HG03139 (cell line): ENCODE results near the gene PTK6.

Experiments used
- ATAC-seq: cut with Tn5 transposase; IDR thresholded peaks from one replicate; pipeline ENCODE4 v1.9.1; 2021; ENCODE audit not compliant: unreplicated experiment

Gene PTK6

DNA sequence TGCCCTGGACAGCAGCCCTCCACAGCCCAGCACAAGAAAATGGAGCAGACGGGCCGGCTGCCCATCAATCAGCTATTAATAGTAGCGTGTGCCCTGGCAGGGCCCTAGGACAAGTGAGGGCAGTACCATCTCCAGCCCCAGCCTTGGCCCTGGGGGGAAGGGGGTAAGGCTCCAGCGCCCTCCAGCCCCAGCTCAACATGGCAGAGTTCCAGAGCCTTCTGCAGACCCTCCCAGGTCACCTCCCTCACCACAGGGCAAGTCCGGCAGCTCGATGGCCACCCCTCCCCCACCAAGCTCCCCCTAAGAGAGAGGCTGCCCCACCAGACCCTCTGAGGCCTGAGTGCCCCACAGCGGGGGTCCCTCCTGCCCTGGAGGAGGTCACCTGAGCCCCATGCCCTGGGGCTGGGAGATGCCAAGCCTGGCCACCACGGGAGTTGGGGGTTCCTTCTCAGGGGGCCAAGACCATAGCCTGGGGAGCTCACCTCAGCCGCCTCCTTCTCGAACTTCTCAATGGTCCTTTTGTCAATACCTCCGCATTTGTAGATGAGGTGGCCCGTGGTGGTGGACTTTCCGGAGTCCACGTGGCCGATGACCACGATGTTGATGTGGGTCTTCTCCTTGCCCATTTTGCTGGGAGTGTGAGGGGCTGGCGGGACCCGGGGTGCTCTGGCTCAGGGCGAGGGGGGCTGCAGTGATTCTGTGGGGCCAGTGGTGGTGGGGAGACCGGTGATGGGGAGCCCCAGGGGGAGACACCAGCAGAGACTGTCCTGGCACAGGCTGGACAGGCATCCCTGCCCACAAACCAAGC, 39.8 kb downstream of the PTK6 start:
- ATAC-seq: no peak

DNA sequence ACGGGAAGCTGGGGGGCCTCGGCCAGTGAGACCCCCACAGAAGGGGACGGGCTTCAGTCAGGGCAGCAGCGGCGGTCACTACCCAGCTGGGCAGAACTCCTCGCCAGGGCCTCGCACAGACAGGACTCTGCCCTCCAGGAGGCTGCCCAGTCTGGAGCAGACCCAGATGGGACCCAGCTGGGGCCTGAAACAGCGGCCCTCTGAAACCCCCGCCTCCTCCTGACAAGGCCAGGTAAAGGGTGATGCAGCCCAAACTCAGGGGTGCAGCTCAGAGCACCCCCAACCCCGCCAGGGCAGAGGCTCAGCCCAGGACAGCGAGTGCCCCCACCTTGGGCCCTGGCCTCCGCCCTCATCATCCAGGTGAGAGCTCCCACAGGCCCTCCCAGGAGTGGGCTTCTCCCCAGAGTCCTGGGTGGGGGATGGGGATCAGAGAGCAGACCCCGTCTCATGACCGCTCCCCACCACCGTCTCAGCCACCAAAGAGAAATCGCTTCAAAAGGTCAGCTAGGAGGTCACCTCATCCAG, 40.5 kb downstream of the PTK6 start:
- ATAC-seq: no peak

DNA sequence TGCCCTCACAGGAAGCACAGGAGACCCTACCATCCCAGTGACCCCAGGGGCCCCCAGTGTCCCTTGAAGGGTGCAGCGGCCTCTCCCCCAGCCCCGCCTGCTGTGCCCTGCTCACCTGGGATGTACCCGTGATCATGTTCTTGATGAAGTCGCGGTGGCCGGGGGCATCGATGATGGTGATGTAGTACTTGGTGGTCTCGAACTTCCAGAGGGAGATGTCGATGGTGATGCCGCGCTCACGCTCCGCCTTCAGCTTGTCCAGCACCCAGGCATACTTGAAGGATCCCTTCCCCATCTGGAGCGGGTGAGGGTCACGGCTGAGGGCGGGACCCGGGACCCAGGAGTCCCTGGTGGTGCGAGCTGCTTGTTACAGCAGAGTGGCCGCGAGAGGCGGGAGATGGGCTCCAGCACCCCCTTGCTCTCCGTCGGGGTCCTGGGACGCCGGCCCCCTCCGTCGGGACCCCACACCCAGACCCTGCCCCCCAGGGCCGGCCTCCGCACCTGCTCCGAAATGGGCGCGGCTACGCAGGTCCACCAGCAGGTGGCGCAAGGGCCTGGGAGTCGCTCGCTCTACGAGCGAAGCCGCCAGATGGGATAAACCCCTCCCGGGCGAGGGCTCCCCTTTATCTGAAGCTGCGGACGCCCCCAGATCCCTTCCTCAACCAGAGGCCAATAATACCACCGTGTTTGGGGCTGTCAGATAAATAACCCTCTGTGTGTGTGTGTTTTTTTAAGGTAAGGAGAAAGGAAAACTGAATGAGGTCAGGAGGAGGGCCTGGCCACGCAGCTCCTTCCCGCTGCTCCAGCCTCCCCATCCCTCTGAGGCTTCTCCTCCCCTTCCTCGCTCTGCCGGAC, 41.2 kb downstream of the PTK6 start:
- ATAC-seq: no peak

DNA sequence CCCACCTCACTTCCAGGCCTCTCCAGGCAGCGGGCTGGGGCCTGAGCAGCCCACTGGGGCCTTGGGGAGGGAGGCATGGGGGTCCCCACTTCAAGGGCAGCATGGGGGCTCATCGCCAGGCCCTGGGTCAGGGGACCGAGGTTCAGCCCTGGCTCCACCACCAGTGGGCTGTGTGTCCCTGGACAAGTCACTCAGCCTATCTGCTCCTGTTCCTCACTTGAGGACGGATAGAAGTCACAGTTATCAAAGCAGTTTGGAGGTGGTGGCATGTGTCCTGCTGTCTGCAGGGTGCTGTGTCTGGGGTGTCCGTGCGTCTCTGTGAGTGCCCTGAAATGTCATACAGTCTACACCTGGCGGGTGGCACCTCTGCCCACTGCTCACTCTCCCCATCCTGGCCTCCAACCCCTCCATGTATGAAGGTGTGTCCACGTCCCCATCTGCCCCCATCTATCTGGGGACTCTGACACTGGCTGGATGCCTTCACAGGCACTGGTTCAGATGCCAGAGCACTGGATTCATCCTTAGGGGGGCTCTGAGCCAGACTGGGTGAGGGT, 41.9 kb downstream of the PTK6 start:
- no peak for ATAC-seq

DNA sequence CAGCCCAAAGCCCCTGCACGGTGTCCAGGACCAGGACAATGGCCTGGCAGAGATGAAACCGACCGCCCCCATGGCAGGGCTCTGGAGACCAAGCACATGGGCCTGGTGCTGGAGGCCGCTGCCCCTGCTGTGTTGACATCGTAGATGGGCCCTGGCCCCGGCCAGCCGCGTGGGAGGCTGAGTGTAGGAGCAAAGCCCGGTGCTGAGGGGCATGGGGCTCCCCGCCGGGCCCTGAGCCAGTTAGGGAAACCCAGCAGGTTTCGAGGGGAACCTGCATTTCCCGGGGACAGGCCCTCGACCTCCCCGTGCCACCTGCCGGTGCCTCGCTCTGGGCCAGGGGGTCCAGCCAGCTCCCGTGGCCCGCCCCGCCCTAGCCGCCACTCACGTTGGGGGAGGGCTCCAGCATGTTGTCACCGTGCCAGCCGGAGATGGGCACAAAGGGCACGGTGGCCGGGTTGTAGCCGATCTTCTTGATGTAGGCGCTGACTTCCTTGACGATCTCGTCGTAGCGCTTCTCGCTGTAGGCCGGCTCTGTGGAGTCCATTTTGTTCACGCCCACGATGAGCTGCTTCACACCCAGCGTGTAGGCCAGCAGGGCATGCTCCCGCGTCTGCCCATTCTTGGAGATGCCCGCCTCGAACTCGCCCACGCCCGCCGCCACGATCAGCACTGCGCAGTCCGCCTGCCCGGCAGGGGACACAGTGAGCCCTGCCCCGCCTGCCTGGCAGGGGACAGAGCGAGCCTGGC, 42.6 kb downstream of the PTK6 start:
- ATAC-seq: no peak

DNA sequence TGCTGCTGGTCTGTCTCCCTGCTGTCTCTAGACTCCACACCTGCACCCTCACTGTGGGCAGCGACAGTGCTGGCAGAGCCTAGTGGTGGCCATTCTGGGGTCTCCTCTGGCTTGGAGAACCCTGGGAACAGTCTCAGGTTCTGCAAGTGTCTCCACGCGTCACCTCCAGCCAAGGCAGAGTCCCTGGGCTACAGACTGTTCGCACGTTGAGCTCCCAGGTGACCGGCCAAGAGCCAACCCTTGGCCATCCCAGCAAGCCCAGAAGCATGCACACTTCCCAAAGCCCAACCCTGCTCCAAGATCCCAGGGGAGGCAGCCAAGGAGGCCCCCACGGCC, 43.1 kb downstream of the PTK6 start:
- ATAC-seq: no peak

DNA sequence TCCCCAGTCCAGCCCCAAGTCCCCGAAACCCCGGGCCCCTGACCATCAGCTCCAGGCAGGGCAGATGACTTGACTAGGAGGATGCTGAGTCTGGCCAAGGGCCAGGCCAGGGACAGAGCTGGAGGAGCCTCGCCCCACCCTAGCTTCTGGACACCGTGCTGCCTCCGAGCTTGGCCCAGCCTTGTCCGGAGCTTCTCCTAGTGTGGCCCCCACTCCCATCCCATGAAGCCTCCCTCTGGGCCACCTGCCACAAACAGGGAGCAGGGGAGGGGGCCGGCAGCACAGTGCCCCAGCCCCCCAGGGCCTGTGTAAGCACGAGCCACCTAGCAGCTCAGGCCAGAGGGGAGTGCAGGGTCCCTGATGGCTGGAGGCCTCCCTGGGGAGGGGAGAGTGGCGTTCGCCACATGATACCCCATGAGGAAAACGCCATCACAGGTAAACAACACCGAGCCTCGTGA, 43.6 kb downstream of the PTK6 start:
- no peak for ATAC-seq

DNA sequence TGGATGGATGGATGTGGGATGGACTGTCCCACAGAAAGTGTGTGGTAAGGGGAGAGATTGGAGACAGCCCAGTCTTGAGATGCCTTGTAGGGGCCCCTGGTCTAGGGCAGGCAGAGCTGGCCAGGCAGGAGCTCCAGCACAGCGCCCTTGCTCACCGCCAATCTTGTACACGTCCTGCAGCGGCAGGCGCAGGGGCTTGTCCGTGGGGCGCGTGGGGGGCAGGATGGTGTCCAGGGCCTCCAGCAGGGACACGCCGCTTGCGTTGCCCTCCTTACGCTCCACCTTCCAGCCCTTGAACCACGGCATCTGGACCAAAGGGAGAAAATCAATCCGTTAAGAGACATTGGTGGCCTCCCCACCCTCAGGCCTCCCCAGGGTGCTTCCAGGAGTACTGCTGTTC, 44.2 kb downstream of the PTK6 start:
- ATAC-seq: no peak

DNA sequence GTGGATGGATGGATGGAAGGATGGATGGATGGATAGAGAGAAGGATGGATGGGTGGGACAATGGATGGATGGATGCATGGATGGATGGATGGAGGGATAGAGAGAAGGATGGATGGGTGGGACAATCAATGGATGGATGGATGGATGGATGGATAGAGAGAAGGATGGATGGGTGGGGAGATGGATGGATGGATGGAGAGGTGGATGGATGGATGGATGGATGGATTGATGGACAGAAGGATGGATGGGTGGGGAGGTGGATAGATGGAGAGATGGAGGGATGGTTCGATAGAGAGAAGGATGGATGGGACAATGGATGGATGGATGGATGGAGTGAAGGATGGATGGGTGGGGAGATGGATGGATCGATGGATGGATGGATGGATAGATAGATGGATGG, 44.7 kb downstream of the PTK6 start:
- ATAC-seq: no peak

DNA sequence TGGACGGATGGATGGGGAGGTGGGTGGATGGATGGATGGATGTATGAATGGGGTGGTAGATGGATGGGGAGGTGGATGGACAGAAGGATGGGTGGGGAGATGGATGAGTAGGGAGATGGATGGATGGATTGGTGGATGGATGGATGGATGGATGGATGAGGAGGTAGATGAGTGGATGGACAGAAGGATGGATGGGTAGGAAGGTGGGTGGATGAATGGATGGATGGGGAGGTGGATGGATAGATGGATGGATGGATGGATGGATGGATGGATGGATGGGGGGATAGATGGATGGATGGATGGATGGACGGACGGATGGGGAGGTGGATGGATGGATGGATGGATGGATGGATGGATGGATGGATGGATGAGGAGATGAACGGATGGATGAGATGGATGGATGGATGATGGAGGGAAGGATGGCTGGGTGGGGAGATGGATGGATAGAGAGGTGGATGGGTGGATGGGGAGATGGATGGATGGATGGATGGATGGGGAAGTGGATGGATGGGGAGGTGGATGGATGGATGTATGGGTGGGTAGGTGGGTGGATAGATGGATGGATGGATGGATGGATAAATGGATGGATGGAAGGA, 45.4 kb downstream of the PTK6 start:
- no peak for ATAC-seq

DNA sequence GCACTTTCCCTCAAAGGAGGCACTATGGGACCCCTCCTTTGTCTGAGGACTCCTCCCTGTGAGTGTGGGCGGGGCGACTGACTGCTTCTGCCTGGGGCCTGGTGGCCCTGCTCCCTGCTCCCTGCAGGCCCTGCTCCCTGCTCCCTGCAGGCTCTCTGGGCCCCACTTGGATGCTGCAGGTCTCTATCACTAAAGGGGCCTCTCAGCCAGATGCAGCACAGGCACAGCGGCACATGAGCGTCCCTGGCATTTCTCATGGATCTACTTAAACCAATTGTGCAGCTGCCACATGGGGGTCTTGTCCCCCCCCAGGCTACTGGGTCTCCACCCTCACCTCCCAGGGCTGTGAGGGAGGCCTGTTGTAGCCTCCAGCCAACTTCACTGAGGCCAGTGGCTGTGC, 46.1 kb downstream of the PTK6 start:
- no peak for ATAC-seq

DNA sequence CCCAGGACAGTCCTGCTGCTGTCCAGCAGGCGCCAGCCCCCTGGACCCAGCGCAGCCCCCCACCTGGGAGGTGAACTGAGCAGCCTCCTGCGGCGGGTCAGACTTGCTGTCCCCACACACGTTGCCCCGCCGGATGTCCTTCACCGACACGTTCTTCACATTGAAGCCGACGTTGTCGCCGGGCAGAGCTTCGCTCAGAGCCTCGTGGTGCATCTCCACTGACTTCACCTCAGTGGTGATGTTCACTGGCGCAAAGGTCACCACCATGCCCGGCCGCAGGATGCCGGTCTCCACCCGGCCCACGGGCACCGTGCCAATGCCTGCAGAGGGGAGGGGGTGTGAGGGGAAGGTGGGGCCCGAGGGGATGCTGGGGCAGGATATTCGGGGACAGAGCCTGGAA, 46.8 kb downstream of the PTK6 start:
- no peak for ATAC-seq

DNA sequence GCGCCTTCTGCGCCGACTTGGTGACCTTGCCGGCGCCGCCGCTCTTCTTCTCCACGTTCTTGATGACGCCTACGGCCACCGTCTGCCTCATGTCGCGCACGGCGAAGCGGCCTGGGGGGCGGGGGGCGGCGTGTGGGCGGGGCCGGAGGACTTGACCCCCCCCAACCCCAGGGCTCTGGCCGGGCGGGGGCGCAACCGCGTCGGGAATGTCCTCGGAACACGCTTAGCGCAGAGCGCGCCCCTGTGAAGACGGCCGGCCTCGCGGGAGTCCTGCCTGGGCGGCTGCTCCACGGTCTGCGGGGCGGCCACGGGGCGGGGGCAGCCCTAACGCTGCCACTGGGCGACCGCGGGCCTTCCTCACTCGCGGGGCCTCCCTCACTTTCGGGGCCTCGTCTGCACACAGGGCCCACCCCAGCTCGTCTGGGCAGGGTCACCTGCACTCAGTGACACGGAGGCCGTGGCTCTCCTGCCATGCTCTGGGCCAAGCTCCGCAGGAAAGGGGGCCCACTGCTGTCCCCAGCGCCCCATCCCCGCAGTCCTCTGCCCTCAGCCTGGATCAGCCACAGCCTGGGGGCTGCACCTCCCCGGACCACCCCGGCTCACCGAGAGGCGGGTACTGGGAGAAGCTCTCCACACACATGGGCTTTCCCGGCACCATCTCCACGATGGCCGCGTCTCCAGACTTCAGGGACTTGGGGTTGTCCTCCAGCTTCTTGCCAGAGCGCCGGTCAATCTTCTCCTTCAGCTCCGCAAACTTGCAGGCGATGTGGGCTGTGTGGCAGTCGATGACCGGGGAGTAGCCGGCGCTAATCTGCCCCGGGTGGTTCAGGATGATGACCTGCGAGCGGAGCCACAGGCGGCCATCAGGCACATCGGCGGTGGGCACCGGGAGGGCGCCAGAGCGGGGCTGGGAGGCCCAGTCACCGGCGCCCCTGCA, 48.6 kb downstream of the PTK6 start:
- ATAC-seq: no peak

DNA sequence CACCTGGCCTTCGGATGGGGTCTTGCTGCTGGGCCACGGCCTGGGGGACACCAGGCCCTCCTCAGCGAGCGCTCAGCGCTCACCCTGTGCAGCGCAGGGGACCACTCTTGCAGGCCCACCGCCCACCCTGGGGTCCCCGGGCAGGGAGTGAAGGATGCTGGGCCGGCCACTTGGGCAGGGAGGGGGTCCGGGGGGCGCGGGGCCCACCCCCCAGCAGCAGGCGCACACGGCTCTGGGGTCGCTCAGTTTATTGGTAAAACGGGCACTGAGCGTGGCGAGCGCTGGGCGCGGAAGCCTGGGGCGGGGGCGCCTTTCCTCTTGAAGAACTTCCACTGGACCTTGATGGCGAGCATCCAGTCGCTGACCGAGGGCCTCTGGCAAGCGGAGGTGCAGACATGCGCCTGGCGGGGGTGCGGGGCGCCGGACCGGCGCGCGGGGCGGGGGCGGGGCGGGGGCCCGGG, 49.4 kb downstream of the PTK6 start:
- no peak for ATAC-seq

DNA sequence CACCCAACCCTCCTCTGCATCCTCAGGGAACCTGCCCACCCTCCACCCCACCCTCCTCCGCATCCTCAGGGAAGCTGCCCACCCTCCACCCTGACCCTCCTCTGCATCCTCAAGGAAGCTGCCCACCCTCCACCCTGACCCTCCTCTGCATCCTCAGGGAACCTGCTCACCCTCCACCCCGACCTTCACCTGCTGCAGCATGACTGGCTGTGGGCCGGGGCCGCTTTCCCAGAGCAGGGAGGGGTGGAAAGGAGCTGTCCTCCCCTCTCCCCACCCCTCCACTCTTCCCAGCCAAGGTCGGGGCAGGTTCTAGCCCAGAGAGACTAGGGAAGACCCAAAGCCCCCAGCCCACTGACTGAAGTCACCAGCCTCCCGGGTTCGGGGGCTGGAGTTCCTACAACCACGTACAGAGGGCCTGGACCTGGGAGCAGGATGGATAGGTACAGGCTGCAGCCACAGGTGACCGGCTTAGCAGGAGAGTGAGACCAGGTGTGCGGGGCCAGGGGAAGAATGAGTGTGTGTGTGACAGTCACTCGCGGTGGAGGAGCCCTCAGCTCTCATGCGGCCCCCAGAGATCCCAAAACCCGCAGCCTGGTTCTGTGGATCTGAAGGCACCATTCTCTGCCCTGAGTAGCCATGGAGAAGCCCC, 49.9 kb downstream of the PTK6 start:
- ATAC-seq: no peak

DNA sequence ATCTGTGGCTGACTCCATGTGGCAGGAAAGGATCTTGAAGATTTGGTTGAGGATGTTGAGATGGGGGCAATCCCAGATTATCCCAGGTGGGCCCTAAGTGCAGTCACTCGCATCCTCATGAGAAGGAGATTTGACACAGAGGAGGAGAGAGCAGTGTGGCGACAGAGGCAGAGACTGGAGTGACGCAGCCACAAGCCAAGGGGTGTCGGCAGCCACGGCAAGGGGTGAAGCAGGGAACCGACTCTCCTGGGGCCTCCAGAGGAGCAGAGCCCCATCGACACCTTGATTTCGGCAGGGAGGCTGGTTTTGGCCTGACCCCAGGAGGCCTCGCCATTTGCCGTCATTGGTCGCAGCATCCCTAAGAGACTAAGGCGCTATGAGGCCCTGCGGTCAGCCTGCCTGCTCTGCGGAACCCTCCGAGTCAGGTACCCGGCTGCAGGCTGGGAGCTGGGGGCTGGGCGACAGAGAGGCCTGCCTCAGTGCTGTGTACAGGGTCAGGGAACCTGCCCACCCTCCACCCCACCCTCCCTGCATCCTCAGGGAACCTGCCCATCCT, 50.8 kb downstream of the PTK6 start:
- no peak for ATAC-seq

DNA sequence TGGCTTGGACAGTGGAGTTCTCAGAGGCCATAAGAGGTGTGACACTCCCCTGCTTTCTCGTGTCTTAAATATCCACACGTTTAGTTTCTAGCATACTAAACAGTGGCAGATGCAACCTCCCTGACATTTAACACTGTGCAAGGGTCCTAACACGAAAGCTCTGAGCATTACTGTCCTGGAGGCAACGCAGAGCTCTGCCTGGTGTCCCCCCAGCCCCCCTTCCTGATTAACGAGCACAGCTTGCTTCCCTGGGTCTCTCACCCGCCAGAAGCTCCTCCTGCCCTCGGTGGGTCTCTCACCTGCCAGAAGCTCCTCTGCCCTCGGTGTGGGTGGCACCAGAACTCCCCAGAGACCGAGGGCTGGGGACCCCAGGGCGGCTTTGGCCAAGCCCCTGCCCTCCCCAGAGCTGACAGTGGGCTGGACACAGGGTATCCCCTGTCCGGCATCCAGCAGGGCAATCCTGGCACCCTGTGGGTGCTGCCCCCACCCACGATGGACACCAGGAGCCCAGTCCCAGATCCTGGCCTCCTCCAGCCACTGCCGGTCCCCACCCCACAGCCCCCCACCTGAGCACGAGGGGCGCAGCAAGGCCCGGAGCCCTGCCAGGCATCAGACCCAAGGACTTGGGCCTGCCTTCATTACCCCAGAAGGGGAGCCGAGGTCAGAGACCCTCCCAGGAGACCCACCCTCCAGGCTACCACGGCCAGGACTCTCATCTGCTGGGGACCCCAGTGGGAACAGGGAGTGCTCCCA, 52.3 kb downstream of the PTK6 start:
- no peak for ATAC-seq

DNA sequence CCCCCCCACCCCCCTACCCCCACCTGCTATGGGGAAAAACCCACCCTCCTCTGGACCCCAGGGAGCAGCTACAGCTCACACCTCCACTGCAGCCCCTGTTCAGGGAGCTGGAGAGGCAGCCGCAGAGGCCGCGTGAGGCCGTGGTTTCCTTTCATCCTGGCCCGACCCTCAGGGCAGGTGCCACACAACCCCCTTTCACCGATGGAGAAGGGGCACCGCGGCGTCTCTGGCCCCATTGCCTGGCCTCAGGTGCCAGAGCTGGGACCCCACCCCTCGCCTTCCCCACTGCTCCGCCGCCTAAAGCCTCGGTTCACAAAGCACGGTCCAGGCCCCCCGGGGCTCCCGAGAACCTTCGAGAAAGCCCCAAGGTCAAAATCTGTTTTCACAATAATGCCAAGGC, 52.9 kb downstream of the PTK6 start:
- no peak for ATAC-seq
